ENCODE data around the gene CMYA5. TPM values are rescaled to one million over a fixed set of nuclear protein-coding genes. Genes with fewer than 3 reads are reported as not detected.

The CMYA5 gene
- polyA plus RNA-seq, 1 experiment, result 1.5 TPM

DNA sequence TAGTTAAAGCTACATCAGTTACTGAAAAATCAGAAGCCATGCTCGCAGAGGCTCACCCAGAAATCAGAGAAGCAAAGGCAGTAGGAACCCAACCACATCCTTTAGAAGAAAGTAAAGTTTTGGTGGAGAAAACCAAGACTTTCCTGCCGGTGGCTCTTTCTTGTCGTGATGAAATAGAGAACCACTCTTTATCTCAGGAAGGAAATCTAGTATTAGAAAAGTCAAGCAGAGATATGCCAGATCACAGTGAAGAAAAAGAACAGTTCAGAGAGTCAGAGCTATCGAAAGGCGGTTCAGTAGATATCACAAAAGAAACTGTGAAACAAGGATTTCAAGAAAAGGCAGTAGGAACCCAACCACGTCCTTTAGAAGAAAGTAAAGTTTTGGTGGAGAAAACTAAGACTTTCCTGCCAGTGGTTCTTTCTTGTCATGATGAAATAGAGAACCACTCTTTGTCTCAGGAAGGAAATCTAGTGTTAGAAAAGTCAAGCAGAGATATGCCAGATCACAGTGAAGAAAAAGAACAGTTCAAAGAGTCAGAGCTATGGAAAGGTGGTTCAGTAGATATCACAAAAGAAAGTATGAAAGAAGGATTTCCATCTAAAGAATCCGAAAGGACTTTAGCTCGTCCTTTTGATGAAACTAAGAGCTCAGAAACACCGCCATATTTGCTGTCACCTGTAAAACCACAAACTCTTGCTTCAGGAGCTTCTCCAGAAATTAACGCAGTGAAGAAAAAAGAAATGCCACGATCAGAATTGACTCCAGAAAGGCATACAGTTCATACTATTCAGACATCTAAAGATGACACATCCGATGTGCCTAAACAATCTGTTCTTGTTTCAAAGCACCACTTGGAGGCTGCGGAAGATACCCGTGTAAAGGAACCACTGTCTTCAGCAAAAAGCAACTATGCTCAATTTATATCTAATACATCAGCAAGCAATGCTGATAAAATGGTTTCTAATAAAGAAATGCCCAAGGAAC, 47.2 kb downstream of the CMYA5 start:
- ChIA-PET CTCF (no interaction called here), POLR2A (no interaction called here)
- Histone ChIP-seq H3K36me3 (ENCODE audit: control insufficient read depth, insufficient read depth, low read length) (no peaks in the 10 kb centered on the region), H3K4me3 (ENCODE audit: low read depth, low read length) (no peak overlapping the region), H3K27me3 (ENCODE audit: control insufficient read depth, insufficient read depth, low read length) (no peaks in the 10 kb centered on the region; the same call in 1 of the 2 replicates)
- TF ChIP-seq, protein P1, sequence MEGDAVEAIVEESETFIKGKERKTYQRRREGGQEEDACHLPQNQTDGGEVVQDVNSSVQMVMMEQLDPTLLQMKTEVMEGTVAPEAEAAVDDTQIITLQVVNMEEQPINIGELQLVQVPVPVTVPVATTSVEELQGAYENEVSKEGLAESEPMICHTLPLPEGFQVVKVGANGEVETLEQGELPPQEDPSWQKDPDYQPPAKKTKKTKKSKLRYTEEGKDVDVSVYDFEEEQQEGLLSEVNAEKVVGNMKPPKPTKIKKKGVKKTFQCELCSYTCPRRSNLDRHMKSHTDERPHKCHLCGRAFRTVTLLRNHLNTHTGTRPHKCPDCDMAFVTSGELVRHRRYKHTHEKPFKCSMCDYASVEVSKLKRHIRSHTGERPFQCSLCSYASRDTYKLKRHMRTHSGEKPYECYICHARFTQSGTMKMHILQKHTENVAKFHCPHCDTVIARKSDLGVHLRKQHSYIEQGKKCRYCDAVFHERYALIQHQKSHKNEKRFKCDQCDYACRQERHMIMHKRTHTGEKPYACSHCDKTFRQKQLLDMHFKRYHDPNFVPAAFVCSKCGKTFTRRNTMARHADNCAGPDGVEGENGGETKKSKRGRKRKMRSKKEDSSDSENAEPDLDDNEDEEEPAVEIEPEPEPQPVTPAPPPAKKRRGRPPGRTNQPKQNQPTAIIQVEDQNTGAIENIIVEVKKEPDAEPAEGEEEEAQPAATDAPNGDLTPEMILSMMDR (IDR thresholded peaks at IDR 0.05; ENCODE audit: insufficient read depth, low read depth, low read length), result no peak
- no peak for DNase-seq (ENCODE audit: low read depth)

DNA sequence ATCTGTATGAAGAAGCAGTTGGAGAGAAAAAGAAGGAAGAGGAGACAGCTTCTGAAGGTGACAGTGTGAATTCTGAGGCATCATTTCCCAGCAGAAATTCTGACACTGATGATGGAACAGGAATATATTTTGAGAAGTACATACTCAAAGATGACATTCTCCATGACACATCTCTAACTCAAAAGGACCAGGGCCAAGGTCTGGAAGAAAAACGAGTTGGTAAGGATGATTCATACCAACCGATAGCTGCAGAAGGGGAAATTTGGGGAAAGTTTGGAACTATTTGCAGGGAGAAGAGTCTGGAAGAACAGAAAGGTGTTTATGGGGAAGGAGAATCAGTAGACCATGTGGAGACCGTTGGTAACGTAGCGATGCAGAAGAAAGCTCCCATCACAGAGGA, 48.7 kb downstream of the CMYA5 start:
- Histone ChIP-seq H3K27me3 (ENCODE audit: control insufficient read depth, insufficient read depth, low read length) (no peaks in the 10 kb centered on the region), H3K36me3 (ENCODE audit: control insufficient read depth, insufficient read depth, low read length) (no peaks in the 10 kb centered on the region), H3K4me3 (ENCODE audit: low read depth, low read length) (no peak overlapping the region)
- DNase-seq (ENCODE audit: low read depth), result no peak
- ChIA-PET POLR2A (no interaction called here), CTCF (interaction anchor here (1.0 kb wide), 1 partner anchor 33 kb away, joined by 5 read pairs; no protein-coding TSS in a partner anchor)
- TF ChIP-seq, protein P1 (IDR thresholded peaks at IDR 0.05; ENCODE audit: insufficient read depth, low read depth, low read length), result no peak

DNA sequence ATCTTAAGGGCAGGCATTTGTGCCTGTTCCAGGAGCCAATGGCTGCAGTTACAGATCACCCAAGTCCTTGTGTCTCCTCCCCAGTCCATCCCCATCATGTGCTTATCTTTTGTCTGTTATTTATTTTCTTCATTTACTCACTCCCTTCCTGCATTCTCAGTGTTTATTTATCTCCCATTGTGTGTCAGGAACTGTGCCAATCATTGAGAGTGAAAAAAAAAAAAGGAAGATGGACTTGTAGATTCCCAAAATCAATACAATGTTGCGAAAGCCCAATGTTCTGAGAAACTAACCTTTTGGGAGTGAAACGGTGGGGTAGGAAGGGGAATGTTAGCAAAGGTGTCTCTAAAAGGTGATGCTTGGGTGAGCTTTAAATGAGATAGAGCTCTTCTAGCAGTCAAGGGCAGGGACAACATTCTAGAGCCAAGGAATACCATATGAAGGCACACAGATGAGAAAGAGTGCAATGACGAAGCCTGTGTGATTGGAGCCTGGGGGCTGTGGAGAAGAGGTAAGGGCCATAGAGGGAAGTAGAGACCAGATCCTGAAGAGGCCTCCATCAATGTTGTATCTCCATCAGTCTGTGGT, 53.0 kb downstream of the CMYA5 start:
- Histone ChIP-seq H3K4me3 (ENCODE audit: low read depth, low read length) (no peak overlapping the region), H3K36me3 (ENCODE audit: control insufficient read depth, insufficient read depth, low read length) (no peaks in the 10 kb centered on the region), H3K27me3 (ENCODE audit: control insufficient read depth, insufficient read depth, low read length) (no peaks in the 10 kb centered on the region)
- POLR2A ChIA-PET, result no interaction called here
- DNase-seq (ENCODE audit: low read depth), result no peak
- CTCF ChIA-PET, result interaction anchor here (1.2 kb wide), 1 partner anchor 40 kb away, joined by 3 read pairs; no protein-coding TSS in a partner anchor
- TF ChIP-seq, protein P1 (IDR thresholded peaks at IDR 0.05; ENCODE audit: insufficient read depth, low read depth, low read length), result no peak

- CTCF ChIA-PET, result no interaction called here
- DNase-seq (ENCODE audit: low read depth), result no peak
- no peaks in the 10 kb centered on the region for H3K27me3 ChIP-seq (ENCODE audit: control insufficient read depth, insufficient read depth, low read length)
- POLR2A ChIA-PET, result no interaction called here
- no peak overlapping the region for H3K4me3 ChIP-seq (ENCODE audit: low read depth, low read length)
- TF ChIP-seq, protein P1 (IDR thresholded peaks at IDR 0.05; ENCODE audit: insufficient read depth, low read depth, low read length), result no peak
- no peaks in the 10 kb centered on the region for H3K36me3 ChIP-seq (ENCODE audit: control insufficient read depth, insufficient read depth, low read length)
Measured at GRCh38 chr5:79743846-79744605, 54.4 kb downstream of the CMYA5 start.

- Histone ChIP-seq H3K4me3 (ENCODE audit: low read depth, low read length) (no peak overlapping the region), H3K36me3 (ENCODE audit: control insufficient read depth, insufficient read depth, low read length) (no peaks in the 10 kb centered on the region), H3K27me3 (ENCODE audit: control insufficient read depth, insufficient read depth, low read length) (no peaks in the 10 kb centered on the region)
- ChIA-PET CTCF (no interaction called here), POLR2A (no interaction called here)
- TF ChIP-seq, protein P1 (IDR thresholded peaks at IDR 0.05; ENCODE audit: insufficient read depth, low read depth, low read length), result no peak
- no peak for DNase-seq (ENCODE audit: low read depth)
Measured at GRCh38 chr5:79745255-79745654, 55.6 kb downstream of the CMYA5 start.

Measured in BJ (cell line).